Measurements from ENCODE around the gene DOCK11. TPM values are rescaled to one million over a fixed set of nuclear protein-coding genes. Genes with fewer than 3 reads are reported as not detected.

DOCK11 gene
- total RNA-seq, 2 donors from 2014 or later = 4.9 to 15.8 TPM

DNA sequence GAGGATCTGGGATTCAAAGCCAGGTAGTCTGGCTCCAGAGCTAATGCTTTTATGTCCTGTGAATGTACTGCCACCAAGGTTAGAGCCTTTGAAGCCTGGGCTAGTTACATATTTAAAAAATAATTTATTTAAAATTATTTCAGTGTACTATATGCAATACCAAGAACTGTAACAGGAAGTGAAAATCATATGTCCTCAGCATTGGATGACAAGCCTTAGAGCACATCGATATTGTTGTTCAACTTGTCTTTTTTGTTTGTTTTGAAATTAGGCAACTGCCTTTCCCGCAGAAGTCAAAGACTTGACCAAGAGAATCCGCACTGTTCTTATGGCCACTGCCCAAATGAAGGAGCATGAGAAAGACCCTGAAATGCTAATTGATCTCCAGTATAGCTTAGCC lies 158.7 kb downstream of the DOCK11 start:
- Histone ChIP-seq H3K27ac (no peak overlapping the region), H3K4me1 (no peaks in the 10 kb centered on the region), H3K27me3 (no peaks in the 10 kb centered on the region), H3K4me3 (no peak overlapping the region), H3K36me3 (replicated peaks in 1 of 2; ENCODE audit: insufficient read depth in 1 of 2, low read depth in 2 of 2) (no peaks in the 10 kb centered on the region), H3K9me3 (no peaks in the 10 kb centered on the region)
- DNase-seq = no peak
- 75 to 86% methylated on average over 3 of the region's 3 CpGs for WGBS, 2 donors
- no peak for ATAC-seq
- TF ChIP-seq, protein P1, sequence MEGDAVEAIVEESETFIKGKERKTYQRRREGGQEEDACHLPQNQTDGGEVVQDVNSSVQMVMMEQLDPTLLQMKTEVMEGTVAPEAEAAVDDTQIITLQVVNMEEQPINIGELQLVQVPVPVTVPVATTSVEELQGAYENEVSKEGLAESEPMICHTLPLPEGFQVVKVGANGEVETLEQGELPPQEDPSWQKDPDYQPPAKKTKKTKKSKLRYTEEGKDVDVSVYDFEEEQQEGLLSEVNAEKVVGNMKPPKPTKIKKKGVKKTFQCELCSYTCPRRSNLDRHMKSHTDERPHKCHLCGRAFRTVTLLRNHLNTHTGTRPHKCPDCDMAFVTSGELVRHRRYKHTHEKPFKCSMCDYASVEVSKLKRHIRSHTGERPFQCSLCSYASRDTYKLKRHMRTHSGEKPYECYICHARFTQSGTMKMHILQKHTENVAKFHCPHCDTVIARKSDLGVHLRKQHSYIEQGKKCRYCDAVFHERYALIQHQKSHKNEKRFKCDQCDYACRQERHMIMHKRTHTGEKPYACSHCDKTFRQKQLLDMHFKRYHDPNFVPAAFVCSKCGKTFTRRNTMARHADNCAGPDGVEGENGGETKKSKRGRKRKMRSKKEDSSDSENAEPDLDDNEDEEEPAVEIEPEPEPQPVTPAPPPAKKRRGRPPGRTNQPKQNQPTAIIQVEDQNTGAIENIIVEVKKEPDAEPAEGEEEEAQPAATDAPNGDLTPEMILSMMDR (IDR thresholded peaks at IDR 0.05) = no peak
- no peak for TF ChIP-seq POLR2A (IDR thresholded peaks at IDR 0.05)
- intact Hi-C loops (cut with DNase I) = no loop called here

DNA sequence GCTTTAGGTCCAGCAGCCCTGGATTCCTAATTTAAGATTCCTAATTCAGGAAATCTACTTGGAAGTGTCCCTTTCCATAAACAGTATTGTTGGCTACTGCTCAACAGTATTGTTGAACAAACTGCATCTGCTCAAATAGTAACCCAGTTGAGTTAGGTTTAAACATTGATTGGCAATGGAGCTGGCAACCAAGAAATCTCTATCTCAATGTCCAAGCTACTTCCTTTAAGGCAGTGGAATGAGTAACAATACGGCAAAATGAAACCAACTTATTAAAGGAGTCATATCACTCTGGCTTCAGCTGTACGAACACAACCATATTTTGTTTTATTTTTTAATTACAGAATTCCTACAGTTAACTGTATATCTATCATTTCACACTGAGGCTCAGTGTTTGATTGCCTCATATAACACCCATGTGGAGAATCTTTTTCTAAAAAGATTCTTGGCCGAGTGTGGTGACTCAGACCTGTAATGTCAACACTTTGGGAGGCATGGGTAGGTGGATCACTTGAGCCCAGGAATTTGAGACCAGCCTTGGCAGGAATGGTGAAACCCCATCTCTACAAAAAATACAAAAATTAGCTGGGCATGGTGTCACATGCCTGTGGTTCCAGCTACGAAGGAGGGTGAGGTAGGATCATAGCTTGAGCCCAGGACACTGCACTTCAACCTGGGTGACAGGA lies 160.1 kb downstream of the DOCK11 start:
- no peak overlapping the region for H3K4me3 ChIP-seq
- no peak overlapping the region for H3K27ac ChIP-seq
- no peak for DNase-seq
- no peak for ATAC-seq
- WGBS, 2 donors = 64 to 68% methylated on average over 4 of the region's 4 CpGs
- H3K27me3 ChIP-seq = no peaks in the 10 kb centered on the region
- no peaks in the 10 kb centered on the region for H3K4me1 ChIP-seq
- H3K9me3 ChIP-seq = no peaks in the 10 kb centered on the region
- H3K36me3 ChIP-seq (replicated peaks in 1 of 2; ENCODE audit: insufficient read depth in 1 of 2, low read depth in 2 of 2) = no peaks in the 10 kb centered on the region
- intact Hi-C loops (cut with DNase I) = no loop called here
- TF ChIP-seq, protein P1 (IDR thresholded peaks at IDR 0.05) = no peak
- no peak for TF ChIP-seq POLR2A (IDR thresholded peaks at IDR 0.05)

DNA sequence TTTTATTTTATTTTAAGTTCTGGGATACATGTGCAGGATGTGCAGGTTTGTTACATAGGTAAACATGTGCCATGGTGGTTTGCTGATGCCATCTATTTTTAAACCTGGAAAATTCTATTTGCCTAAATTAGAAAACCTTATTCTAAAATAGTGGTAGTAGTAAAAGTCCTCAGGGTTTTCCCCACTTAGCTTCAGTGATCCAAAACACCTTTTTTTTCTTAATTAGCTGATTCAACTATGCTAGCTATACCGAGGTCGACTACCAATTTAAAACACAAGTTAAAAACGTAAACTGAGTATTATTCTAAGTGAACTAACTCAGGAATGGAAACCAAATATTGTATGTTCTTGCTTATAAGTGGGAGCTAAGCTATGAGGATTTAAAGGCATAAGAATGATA lies 161.8 kb downstream of the DOCK11 start:
- intact Hi-C loops (cut with DNase I) = no loop called here
- no peak overlapping the region for H3K4me3 ChIP-seq
- H3K27ac ChIP-seq = no peak overlapping the region
- ATAC-seq (no peak), DNase-seq (no peak)
- H3K4me1 ChIP-seq = no peaks in the 10 kb centered on the region
- H3K9me3 ChIP-seq = no peaks in the 10 kb centered on the region
- 72 to 84% methylated on average over 3 of the region's 3 CpGs for WGBS, 2 donors
- H3K27me3 ChIP-seq = no peaks in the 10 kb centered on the region
- TF ChIP-seq POLR2A (IDR thresholded peaks at IDR 0.05) = no peak
- TF ChIP-seq, protein P1 (IDR thresholded peaks at IDR 0.05) = no peak
- no peaks in the 10 kb centered on the region for H3K36me3 ChIP-seq (replicated peaks in 1 of 2; ENCODE audit: insufficient read depth in 1 of 2, low read depth in 2 of 2)

DNA sequence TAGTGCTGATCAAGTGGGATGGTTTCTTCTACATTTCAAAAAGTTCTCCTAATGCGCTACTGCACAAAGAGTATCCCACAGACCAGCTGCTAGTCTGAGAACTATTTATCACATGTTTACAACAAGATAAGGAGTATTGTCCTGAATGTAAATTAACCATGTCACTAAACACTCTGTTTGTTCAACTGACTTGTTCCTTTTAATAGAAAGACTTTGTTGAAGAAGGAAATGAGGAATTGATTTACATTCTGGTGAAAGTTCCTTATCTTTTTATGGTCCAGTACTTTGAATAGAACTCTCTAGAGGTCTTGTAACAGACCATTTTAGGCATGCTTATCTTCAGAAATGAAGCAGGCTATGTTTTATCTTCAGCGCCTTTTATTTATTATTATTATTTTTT lies 164.5 kb downstream of the DOCK11 start:
- H3K9me3 ChIP-seq = no peaks in the 10 kb centered on the region
- no peak for DNase-seq
- no peak for ATAC-seq
- no peak overlapping the region for H3K4me3 ChIP-seq
- H3K36me3 ChIP-seq (replicated peaks in 1 of 2; ENCODE audit: insufficient read depth in 1 of 2, low read depth in 2 of 2) = no peaks in the 10 kb centered on the region
- TF ChIP-seq POLR2A (IDR thresholded peaks at IDR 0.05) = no peak
- TF ChIP-seq, protein P1 (IDR thresholded peaks at IDR 0.05) = no peak
- no peaks in the 10 kb centered on the region for H3K4me1 ChIP-seq
- WGBS, 2 donors = 86 to 95% methylated on average over 2 of the region's 2 CpGs
- intact Hi-C loops (cut with DNase I) = no loop called here
- H3K27me3 ChIP-seq = no peaks in the 10 kb centered on the region
- H3K27ac ChIP-seq = no peak overlapping the region

DNA sequence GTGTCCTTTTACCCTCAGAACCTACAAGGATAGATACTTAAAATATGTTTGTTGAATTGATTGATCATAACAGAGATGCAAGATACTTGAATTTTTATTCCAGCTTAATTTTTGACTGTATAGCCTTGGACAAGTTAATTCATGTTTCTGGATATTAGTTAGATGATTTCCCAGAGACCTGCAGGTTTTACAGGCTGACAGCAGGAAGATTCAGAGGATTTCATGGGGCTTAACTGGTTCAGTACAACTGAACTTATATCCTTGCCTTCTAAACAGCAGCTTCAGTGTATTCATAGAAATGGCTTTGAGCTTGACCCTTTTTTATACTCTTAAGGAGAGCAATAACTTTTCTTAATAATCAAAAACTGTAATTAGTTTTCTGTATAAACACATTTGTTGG lies 169.6 kb downstream of the DOCK11 start:
- Histone ChIP-seq H3K27ac (no peak overlapping the region), H3K36me3 (replicated peaks in 1 of 2; ENCODE audit: insufficient read depth in 1 of 2, low read depth in 2 of 2) (no peaks in the 10 kb centered on the region), H3K9me3 (no peaks in the 10 kb centered on the region), H3K27me3 (no peaks in the 10 kb centered on the region), H3K4me3 (no peak overlapping the region), H3K4me1 (no peaks in the 10 kb centered on the region)
- ATAC-seq = no peak
- no peak for DNase-seq
- TF ChIP-seq, protein P1 (IDR thresholded peaks at IDR 0.05) = no peak
- no peak for TF ChIP-seq POLR2A (IDR thresholded peaks at IDR 0.05)
- intact Hi-C loops (cut with DNase I) = no loop called here

All from body of pancreas (tissue), 4 donors.